CD4-positive, alpha-beta T cell (primary cell): Measurements from ENCODE around the gene MTF2. TPM values are rescaled to one million over a fixed set of nuclear protein-coding genes. Genes with fewer than 3 reads are reported as not detected.
"Not testable (repeated sequence)": the region's sequence is repeated elsewhere in the genome, so short reads cannot be mapped to it uniquely, and the experiment has no call there.

Experiments
- ATAC-seq: fragments of 200-7000 bp; cut with Tn5 transposase; one replicate; pipeline ENCODE4 v1.10.0; 2022; ENCODE audit warnings: mild to moderate bottlenecking; ENCODE audit not compliant: poor library complexity
- CTCF ChIA-PET: fragments of 350-600 bp; sonication (Branson Sonifier 250); formaldehyde crosslinking; loops from one replicate; lab custom pipeline; 2021; ENCODE audit warnings: antibody characterized with exemption, inconsistent platforms; lab: Charles Lee
- POLR2A ChIA-PET: fragments of 350-600 bp; sonication (Branson Sonifier 250); formaldehyde crosslinking; loops from one replicate; lab custom pipeline; 2021; ENCODE audit warnings: antibody characterized with exemption, inconsistent platforms; lab: Charles Lee
- DNase-seq, 14 experiments: peaks; one replicate each; pipeline ENCODE4 v3.0.0-alpha.2; 2013 to 2020; ENCODE audit warnings: mixed read lengths in 2 of 14
- H3K27ac ChIP-seq, 2 donors: one replicate each; pipeline versions ENCODE4 v1.5.1 to v1.7.0; 2013; ENCODE audit warnings: low read length in 2 of 2, low read depth in 1 of 2, mild to moderate bottlenecking in 1 of 2
- H3K27me3 ChIP-seq, 2 experiments: 1 replicate in 1 of 2; 2 replicates in 1 of 2; pipeline versions ENCODE4 v1.6.1 to v1.7.0; 2013; ENCODE audit warnings: low read length in 2 of 2, control low read depth in 1 of 2, mild to moderate bottlenecking in 1 of 2, moderate library complexity in 1 of 2; ENCODE audit not compliant: insufficient read depth in 2 of 2, control insufficient read depth in 1 of 2
- H3K36me3 ChIP-seq: one replicate; pipeline ENCODE4 v1.6.1; 2013; ENCODE audit warnings: low read length, control low read depth; ENCODE audit not compliant: insufficient read depth
- H3K4me1 ChIP-seq: one replicate; pipeline ENCODE4 v1.6.1; 2013; ENCODE audit warnings: low read length, control low read depth; ENCODE audit not compliant: insufficient read depth
- H3K4me3 ChIP-seq: one replicate; pipeline ENCODE4 v1.5.1; 2013; ENCODE audit warnings: mild to moderate bottlenecking, low read length, moderate library complexity
- H3K9me3 ChIP-seq, 2 experiments: 1 replicate in 1 of 2; 2 replicates in 1 of 2; pipeline versions ENCODE4 v1.6.1 to v1.7.0; 2013; ENCODE audit warnings: low read length in 2 of 2, mild to moderate bottlenecking in 2 of 2, control low read depth in 1 of 2, moderate library complexity in 1 of 2; ENCODE audit not compliant: control insufficient read depth in 1 of 2, insufficient read depth in 1 of 2
- H3K27ac Mint-ChIP-seq: one replicate; pipeline ENCODE4 v1.8.0; 2020; ENCODE audit warnings: mixed read lengths
- H3K27me3 Mint-ChIP-seq: one replicate; pipeline ENCODE4 v1.8.0; 2021; ENCODE audit warnings: mixed read lengths
- H3K36me3 Mint-ChIP-seq: one replicate; pipeline ENCODE4 v1.8.0; 2021; ENCODE audit warnings: low read depth, mixed read lengths
- H3K4me1 Mint-ChIP-seq: one replicate; pipeline ENCODE4 v1.8.0; 2021; ENCODE audit warnings: low read depth, mixed read lengths
- H3K4me3 Mint-ChIP-seq: one replicate; pipeline ENCODE4 v1.8.0; 2020; ENCODE audit warnings: mild to moderate bottlenecking, mixed read lengths
- H3K9me3 Mint-ChIP-seq: one replicate; pipeline ENCODE4 v1.8.0; 2020; ENCODE audit warnings: mixed read lengths
- intact Hi-C, 2 experiments: fragments of 100-400 bp; cut with DNase I in 1 of 2; cut with micrococcal nuclease in 1 of 2; formaldehyde crosslinking; loops; one replicate each; pipeline versions ENCODE4 v1.15.1 to v1.9.0; 2023 to 2025; cut with DNase I, micrococcal nuclease
- total RNA-seq, 174 experiments: library from RNA in 2 of 174; stranded (reverse) in 2 of 174; gene quantifications; one replicate each; pipeline ENCODE4 v1.2.3 and lab custom pipeline; 2021 to 2026
- TF ChIP-seq, protein P1 (sequence below): fragments of 200-600 bp; IDR thresholded peaks from one replicate; pipeline ENCODE4 v1.8.0; 2022; ENCODE audit warnings: antibody characterized with exemption, mild to moderate bottlenecking

The MTF2 gene
- total RNA-seq, 2 experiments from 2014 or later = 37.9 to 39.3 TPM

DNA sequence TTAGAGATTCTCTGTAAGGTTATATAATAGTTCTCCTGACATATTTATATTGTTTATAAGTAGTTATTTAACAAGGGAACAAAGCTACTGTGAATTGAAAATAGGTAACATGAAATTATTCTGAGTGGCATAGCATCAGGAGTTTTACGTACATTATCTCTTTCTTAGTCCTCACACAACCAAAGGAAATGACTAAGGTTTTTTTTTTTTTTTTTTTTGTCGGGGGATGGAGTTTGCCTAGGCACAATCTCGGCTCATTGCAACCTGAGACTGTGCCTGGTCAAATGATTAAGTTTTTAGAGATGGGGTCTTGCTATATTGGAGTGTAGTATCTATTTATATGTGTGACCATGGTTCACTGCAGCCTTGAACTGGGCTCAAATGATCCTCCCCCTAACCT, 76.3 kb downstream of the MTF2 start:
- Histone ChIP-seq H3K4me1 (no peaks in the 10 kb centered on the region), H3K27me3 (no peaks in the 10 kb centered on the region), H3K9me3 (no peaks in the 10 kb centered on the region), H3K27ac (no peak overlapping the region), H3K36me3 (peaks cover 74% of the 10 kb centered on the region), H3K4me3 (no peak overlapping the region)
- Mint-ChIP-seq H3K27ac (peak overlapping the region; percentile 74), H3K4me1 (peaks cover 16% of the 10 kb centered on the region), H3K36me3 (peaks cover 82% of the 10 kb centered on the region), H3K4me3 (no peak overlapping the region), H3K9me3 (no peaks in the 10 kb centered on the region), H3K27me3 (no peaks in the 10 kb centered on the region)
- TF ChIP-seq, protein P1, sequence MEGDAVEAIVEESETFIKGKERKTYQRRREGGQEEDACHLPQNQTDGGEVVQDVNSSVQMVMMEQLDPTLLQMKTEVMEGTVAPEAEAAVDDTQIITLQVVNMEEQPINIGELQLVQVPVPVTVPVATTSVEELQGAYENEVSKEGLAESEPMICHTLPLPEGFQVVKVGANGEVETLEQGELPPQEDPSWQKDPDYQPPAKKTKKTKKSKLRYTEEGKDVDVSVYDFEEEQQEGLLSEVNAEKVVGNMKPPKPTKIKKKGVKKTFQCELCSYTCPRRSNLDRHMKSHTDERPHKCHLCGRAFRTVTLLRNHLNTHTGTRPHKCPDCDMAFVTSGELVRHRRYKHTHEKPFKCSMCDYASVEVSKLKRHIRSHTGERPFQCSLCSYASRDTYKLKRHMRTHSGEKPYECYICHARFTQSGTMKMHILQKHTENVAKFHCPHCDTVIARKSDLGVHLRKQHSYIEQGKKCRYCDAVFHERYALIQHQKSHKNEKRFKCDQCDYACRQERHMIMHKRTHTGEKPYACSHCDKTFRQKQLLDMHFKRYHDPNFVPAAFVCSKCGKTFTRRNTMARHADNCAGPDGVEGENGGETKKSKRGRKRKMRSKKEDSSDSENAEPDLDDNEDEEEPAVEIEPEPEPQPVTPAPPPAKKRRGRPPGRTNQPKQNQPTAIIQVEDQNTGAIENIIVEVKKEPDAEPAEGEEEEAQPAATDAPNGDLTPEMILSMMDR = no peak
- no peak for DNase-seq
- intact Hi-C loops = no loop called here
- ChIA-PET POLR2A (interaction anchor here (0.6 kb wide), 1 partner anchor 26 kb away, joined by 9 read pairs; no protein-coding TSS in a partner anchor), CTCF (no interaction called here)
- ATAC-seq = no peak

DNA sequence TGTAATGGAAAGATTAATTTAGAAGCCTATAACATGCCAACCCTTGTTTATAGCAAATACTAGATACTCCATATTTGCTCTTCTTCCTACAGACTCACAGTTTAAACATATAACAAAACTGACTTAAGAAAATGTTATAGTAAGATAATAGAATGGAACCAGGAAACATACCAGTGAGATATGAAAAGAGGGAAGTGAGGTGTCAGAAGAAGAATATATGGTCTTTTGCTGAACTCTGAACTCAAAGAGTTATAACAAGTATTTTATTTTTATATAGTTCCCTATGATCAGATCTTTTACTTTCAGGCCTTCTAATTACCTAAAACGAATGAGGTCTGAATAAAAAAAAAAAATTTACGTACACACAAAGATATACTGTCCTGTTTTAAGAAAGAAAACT, 80.3 kb downstream of the MTF2 start:
- Histone ChIP-seq H3K4me1 (no peaks in the 10 kb centered on the region), H3K27me3 (no peaks in the 10 kb centered on the region), H3K4me3 (no peak overlapping the region), H3K27ac (no peak overlapping the region), H3K9me3 (no peaks in the 10 kb centered on the region), H3K36me3 (peaks cover 47% of the 10 kb centered on the region)
- Mint-ChIP-seq H3K4me3 (no peak overlapping the region), H3K9me3 (no peaks in the 10 kb centered on the region), H3K4me1 (peaks cover 27% of the 10 kb centered on the region), H3K27ac (no peak overlapping the region), H3K27me3 (no peaks in the 10 kb centered on the region), H3K36me3 (peaks cover 80% of the 10 kb centered on the region)
- CTCF ChIA-PET = interaction anchor here (0.8 kb wide), 1 partner anchor 23 kb away, joined by 3 read pairs; no protein-coding TSS in a partner anchor
- TF ChIP-seq, protein P1 = no peak
- DNase-seq (no peak), ATAC-seq (no peak)
- POLR2A ChIA-PET = interaction anchor here (0.6 kb wide), 2 partner anchors 21 to 23 kb away, joined by 3 read pairs; no protein-coding TSS in a partner anchor
- intact Hi-C loops = no loop called here

DNA sequence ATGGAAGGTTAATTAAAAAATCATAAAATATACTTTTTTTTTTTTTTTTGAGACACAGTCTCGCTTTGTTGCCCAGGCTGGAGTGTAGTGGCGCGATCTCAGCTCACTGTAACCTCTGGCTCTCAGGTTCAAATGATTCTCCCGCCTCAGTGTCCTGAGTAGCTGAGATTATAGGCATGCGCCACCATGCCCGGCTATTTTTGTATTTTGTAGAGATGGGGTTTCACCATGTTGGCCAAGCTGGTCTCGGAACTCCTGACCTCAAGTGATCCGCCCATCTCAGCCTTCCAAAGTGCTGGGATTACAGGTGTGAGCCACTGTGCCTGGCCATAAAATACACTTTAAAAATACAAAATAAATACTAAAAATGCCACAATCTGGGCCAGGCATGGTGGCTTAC, 84.2 kb downstream of the MTF2 start:
- H3K4me1 ChIP-seq, H3K27me3 ChIP-seq, H3K4me3 ChIP-seq, H3K27ac Mint-ChIP-seq, ATAC-seq, intact Hi-C loops, H3K9me3 Mint-ChIP-seq, H3K27ac ChIP-seq, H3K9me3 ChIP-seq, DNase-seq, H3K4me3 Mint-ChIP-seq, CTCF ChIA-PET, H3K27me3 Mint-ChIP-seq, POLR2A ChIA-PET: not testable (repeated sequence)
- Mint-ChIP-seq H3K4me1 (peaks cover 49% of the 10 kb centered on the region), H3K36me3 (peaks cover 82% of the 10 kb centered on the region)
- H3K36me3 ChIP-seq = peaks cover 18% of the 10 kb centered on the region

DNA sequence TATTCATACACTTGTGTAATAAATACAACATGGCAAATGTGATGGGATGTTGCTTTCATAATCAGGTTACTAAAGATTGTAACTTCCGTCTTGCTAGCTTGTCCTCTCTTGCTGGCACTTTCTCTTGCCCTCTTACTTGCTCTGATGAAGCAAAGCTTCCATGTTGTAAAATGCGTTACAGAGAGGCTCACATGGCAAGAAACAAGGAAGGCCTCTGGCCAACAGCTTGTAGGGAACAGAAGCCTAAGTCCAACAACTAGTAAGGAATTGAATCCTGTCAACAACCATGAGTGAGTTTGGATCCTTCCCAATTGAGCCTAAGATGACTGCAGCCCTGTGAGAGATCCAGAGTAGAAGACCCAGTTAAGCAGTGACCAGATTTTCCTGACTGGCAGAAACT, 85.7 kb downstream of the MTF2 start:
- Histone ChIP-seq H3K36me3 (peaks cover 10% of the 10 kb centered on the region), H3K4me1 (peaks cover 6% of the 10 kb centered on the region), H3K4me3 (no peak overlapping the region), H3K27me3 (no peaks in the 10 kb centered on the region), H3K9me3 (peaks cover 5 to 6% of the 10 kb centered on the region in 2 experiments), H3K27ac (no peak overlapping the region)
- intact Hi-C loops = no loop called here
- TF ChIP-seq, protein P1 = no peak
- ATAC-seq = no peak
- DNase-seq = no peak
- no peaks in the 10 kb centered on the region for H3K27me3 Mint-ChIP-seq
- peaks cover 79% of the 10 kb centered on the region for H3K36me3 Mint-ChIP-seq
- peaks cover 62% of the 10 kb centered on the region for H3K4me1 Mint-ChIP-seq
- ChIA-PET CTCF (no interaction called here), POLR2A (interaction anchor here (0.9 kb wide), 1 partner anchor 8 kb away, joined by 4 read pairs; no protein-coding TSS in a partner anchor)
- peak overlapping the region; percentile 6 for H3K27ac Mint-ChIP-seq
- peaks cover 4% of the 10 kb centered on the region for H3K9me3 Mint-ChIP-seq
- no peak overlapping the region for H3K4me3 Mint-ChIP-seq

DNA sequence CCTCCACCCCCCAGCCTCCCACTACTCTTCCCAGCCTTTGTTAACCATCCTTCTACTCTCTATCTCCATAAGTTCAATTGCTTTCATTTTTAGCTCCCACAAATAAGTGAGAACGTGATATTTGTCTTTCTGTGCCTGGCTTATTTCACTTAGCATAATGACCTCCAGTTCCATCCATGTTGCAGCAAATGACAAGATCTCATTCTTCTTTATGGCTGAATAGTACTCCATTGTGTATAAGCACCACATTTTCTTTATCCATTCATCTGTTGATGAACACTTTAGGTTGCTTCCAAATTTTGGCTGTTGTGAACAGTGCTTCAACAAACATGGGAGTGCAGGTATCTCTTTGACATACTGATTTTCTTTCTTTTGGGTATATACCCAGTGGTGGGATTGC, 86.8 kb downstream of the MTF2 start:
- peaks cover 76% of the 10 kb centered on the region for H3K36me3 Mint-ChIP-seq
- CTCF ChIA-PET, intact Hi-C loops, H3K27me3 Mint-ChIP-seq, H3K36me3 ChIP-seq, POLR2A ChIA-PET, H3K9me3 Mint-ChIP-seq, DNase-seq, H3K4me3 Mint-ChIP-seq, H3K27me3 ChIP-seq, H3K4me3 ChIP-seq, H3K27ac ChIP-seq, ATAC-seq: not testable (repeated sequence)
- peaks cover 65% of the 10 kb centered on the region for H3K4me1 Mint-ChIP-seq
- peaks cover 6 to 14% of the 10 kb centered on the region in 2 experiments for H3K9me3 ChIP-seq
- peaks cover 14% of the 10 kb centered on the region for H3K4me1 ChIP-seq
- H3K27ac Mint-ChIP-seq = peak overlapping the region; percentile 15
